HepG2 (cell line): Measurements from ENCODE around the gene ZFAND2B. TPM values are rescaled to one million over a fixed set of nuclear protein-coding genes. Genes with fewer than 3 reads are reported as not detected.

ENCODE experiments used
- MAZ ChIP-seq, 2 experiments: sonication (generic) in 1 of 2; formaldehyde crosslinking in 1 of 2; IDR thresholded peaks; 2 replicates each; pipeline versions ENCODE4 v1.5.0 to v1.6.1; 2012 to 2020; ENCODE audit warnings: low read depth in 2 of 2, mild to moderate bottlenecking in 2 of 2, borderline replicate concordance in 1 of 2, improper control_type of control experiment in 1 of 2, low read length in 1 of 2, missing genetic modification reagents in 1 of 2, moderate library complexity in 1 of 2
- MIER2 ChIP-seq: IDR thresholded peaks from 2 replicates; pipeline ENCODE4 v1.6.1; 2016; ENCODE audit warnings: missing biosample characterization, missing genetic modification reagents
- SP2 ChIP-seq: sonication (generic); formaldehyde crosslinking; IDR thresholded peaks from 2 replicates; pipeline ENCODE4 v1.5.1; 2020; ENCODE audit warnings: mild to moderate bottlenecking, missing genetic modification reagents
- ZNF768 ChIP-seq: sonication (generic); formaldehyde crosslinking; IDR thresholded peaks from 2 replicates; pipeline ENCODE4 v1.4.0; 2020; ENCODE audit warnings: missing genetic modification reagents
- polyA plus RNA-seq, 8 experiments: library from polyadenylated mRNA; depleted of rRNA in 3 of 8; stranded (reverse) in 7 of 8; unstranded in 1 of 8; fragments of >200 nt; fragmentation: Illumina TruSeq in 4 of 8; extraction: Trizol in 4 of 8; gene quantifications; 2 replicates each; pipeline versions ENCODE4 v1.2.1 to v1.2.3, GENCODE V29; 2011 to 2016; ENCODE audit warnings: low read depth in 4 of 8, missing spikeins in 1 of 8, mixed read lengths in 1 of 8; ENCODE audit not compliant: insufficient read depth in 1 of 8
- total RNA-seq, 5 experiments: library from RNA; depleted of rRNA; stranded (reverse); fragments of >200 nt; fragmentation: Illumina TruSeq; extraction: Trizol; gene quantifications; 2 replicates each; pipeline ENCODE4 v1.2.3, GENCODE V29; 2016; ENCODE audit warnings: low read depth in 1 of 5
- TF ChIP-seq, protein P1 (sequence below): sonication (generic); formaldehyde crosslinking; IDR thresholded peaks from 2 replicates; pipeline ENCODE4 v1.4.0; 2020; ENCODE audit warnings: missing genetic modification reagents, borderline replicate concordance
- TF ChIP-seq, protein P2 (sequence below), 2 experiments: fragments of 450-650 bp in 1 of 2; sonication (generic) in 1 of 2; formaldehyde crosslinking; IDR thresholded peaks; 2 replicates each; pipeline versions ENCODE4 v1.5.0 to v1.8.0; 2020 to 2022; ENCODE audit warnings: mild to moderate bottlenecking in 1 of 2, missing genetic modification reagents in 1 of 2
- TF ChIP-seq, protein P3 (sequence below), 2 experiments: sonication (generic) in 1 of 2; formaldehyde crosslinking in 1 of 2; IDR thresholded peaks; 2 replicates each; pipeline versions ENCODE4 v1.5.1 to v1.6.1; 2011 to 2020; ENCODE audit warnings: borderline replicate concordance in 1 of 2, low read depth in 1 of 2, low read length in 1 of 2, mild to moderate bottlenecking in 1 of 2, missing genetic modification reagents in 1 of 2, moderate library complexity in 1 of 2
- TF ChIP-seq, protein P4 (sequence below): sonication (generic); formaldehyde crosslinking; IDR thresholded peaks from 2 replicates; pipeline ENCODE4 v1.8.0; 2023; ENCODE audit warnings: mild to moderate bottlenecking, missing genetic modification reagents

Gene ZFAND2B
- total and polyA plus RNA-seq, 2 of the 13 experiments (the other 11 are each of a cell fraction or from before 2014, with no cell fraction given), result 53.3 to 115 TPM

DNA sequence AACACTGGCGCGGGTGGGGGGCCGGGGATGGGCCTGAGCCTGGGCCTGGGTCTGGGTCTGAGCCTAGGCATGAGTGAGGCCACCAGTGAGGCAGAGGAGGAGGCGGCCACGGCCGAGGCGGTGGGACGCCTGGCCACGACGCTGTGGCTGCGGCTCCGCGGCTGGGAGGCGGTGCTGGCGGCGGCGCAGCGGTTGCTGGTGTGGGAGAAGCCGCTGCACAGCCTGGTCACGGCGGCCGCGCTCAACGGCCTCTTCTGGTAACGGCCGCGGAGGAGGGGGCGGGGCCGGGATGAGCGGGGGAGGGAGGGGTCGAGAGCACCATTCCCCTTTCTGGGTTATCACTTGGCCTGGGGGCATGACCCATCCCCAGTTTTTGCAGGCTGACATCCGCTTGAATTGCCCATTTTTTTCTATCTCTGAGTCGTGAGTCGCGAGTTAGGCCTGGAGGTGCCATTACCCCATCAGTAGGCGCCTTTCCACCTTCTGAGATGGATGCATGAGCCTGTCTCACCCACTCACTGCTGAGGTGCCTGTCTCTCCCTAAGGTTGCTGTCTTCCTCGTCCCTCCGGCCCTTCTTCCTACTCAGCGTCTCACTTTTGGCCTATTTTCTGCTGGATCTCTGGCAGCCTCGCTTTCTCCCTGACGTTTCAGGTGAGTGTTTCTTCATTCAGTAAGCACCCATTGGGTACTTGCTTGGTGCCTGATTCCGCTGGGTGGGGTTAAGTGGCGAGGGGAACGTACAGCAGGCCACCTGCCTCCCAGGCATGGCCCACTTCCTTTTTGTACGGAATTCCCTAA, 28.0 kb upstream of the ZFAND2B start (continued):
- TF ChIP-seq, protein P1, sequence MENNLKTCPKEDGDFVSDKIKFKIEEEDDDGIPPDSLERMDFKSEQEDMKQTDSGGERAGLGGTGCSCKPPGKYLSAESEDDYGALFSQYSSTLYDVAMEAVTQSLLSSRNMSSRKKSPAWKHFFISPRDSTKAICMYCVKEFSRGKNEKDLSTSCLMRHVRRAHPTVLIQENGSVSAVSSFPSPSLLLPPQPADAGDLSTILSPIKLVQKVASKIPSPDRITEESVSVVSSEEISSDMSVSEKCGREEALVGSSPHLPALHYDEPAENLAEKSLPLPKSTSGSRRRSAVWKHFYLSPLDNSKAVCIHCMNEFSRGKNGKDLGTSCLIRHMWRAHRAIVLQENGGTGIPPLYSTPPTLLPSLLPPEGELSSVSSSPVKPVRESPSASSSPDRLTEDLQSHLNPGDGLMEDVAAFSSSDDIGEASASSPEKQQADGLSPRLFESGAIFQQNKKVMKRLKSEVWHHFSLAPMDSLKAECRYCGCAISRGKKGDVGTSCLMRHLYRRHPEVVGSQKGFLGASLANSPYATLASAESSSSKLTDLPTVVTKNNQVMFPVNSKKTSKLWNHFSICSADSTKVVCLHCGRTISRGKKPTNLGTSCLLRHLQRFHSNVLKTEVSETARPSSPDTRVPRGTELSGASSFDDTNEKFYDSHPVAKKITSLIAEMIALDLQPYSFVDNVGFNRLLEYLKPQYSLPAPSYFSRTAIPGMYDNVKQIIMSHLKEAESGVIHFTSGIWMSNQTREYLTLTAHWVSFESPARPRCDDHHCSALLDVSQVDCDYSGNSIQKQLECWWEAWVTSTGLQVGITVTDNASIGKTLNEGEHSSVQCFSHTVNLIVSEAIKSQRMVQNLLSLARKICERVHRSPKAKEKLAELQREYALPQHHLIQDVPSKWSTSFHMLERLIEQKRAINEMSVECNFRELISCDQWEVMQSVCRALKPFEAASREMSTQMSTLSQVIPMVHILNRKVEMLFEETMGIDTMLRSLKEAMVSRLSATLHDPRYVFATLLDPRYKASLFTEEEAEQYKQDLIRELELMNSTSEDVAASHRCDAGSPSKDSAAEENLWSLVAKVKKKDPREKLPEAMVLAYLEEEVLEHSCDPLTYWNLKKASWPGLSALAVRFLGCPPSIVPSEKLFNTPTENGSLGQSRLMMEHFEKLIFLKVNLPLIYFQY, result no peak
- TF ChIP-seq, protein P2, sequence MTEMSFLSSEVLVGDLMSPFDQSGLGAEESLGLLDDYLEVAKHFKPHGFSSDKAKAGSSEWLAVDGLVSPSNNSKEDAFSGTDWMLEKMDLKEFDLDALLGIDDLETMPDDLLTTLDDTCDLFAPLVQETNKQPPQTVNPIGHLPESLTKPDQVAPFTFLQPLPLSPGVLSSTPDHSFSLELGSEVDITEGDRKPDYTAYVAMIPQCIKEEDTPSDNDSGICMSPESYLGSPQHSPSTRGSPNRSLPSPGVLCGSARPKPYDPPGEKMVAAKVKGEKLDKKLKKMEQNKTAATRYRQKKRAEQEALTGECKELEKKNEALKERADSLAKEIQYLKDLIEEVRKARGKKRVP (CRISPR knock-in tag; IDR thresholded peaks at IDR 0.05), result no peak
- TF ChIP-seq, protein P3, sequence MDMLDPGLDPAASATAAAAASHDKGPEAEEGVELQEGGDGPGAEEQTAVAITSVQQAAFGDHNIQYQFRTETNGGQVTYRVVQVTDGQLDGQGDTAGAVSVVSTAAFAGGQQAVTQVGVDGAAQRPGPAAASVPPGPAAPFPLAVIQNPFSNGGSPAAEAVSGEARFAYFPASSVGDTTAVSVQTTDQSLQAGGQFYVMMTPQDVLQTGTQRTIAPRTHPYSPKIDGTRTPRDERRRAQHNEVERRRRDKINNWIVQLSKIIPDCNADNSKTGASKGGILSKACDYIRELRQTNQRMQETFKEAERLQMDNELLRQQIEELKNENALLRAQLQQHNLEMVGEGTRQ (IDR thresholded peaks at IDR 0.05; ENCODE audit: low read depth, low read length), result no peak
- TF ChIP-seq, protein P3 (CRISPR knock-in tag; IDR thresholded peaks at IDR 0.05; ENCODE audit: borderline replicate concordance), result 0 out of 2 replicates have a peak, but pooled peaks have one; percentile 17
- TF ChIP-seq MAZ (IDR thresholded peaks at IDR 0.05; ENCODE audit: borderline replicate concordance, low read depth, low read length) (no peak), MAZ (CRISPR knock-in tag; IDR thresholded peaks at IDR 0.05; ENCODE audit: low read depth) (0 out of 2 replicates have a peak, but pooled peaks have one; percentile 40), MIER2 (no peak), SP2 (CRISPR knock-in tag) (no peak), ZNF768 (CRISPR knock-in tag) (peak; percentile 43; the same call in 1 of the 2 replicates)
- TF ChIP-seq, protein P4, sequence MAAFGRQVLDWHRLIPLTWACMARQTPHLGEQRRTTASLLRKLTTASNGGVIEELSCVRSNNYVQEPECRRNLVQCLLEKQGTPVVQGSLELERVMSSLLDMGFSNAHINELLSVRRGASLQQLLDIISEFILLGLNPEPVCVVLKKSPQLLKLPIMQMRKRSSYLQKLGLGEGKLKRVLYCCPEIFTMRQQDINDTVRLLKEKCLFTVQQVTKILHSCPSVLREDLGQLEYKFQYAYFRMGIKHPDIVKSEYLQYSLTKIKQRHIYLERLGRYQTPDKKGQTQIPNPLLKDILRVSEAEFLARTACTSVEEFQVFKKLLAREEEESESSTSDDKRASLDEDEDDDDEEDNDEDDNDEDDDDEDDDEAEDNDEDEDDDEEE, result no peak
